Measurements from ENCODE around the gene WRNIP1.
A peak's percentile ranks its signal among the peaks of the same experiment; 100 is the strongest.
"Not testable (repeated sequence)": the region's sequence is repeated elsewhere in the genome, so short reads cannot be mapped to it uniquely, and the experiment has no call there.

The WRNIP1 gene

GRCh38 chr6:2756241-2756640 lies 9.0 kb upstream of the WRNIP1 start:
- in situ Hi-C loops (cut with MboI; ENCODE audit: low pct_unique_long_range_greater_than_20kb, low sequenced_read_pairs): no loop called here
- no peak for DNase-seq

- in situ Hi-C loops (cut with MboI; ENCODE audit: low pct_unique_long_range_greater_than_20kb, low sequenced_read_pairs): no loop called here
- DNase-seq: no peak
These were observed 8.4 kb upstream of the WRNIP1 start for GRCh38 chr6:2756687-2757224.

- in situ Hi-C loops (cut with MboI; ENCODE audit: low pct_unique_long_range_greater_than_20kb, low sequenced_read_pairs): no loop called here
These were observed 6.2 kb upstream of the WRNIP1 start for GRCh38 chr6:2758980-2759379.

GRCh38 chr6:2760882-2761842 lies 4.0 kb upstream of the WRNIP1 start:
- DNase-seq: peak; percentile 72
- in situ Hi-C loops (cut with MboI; ENCODE audit: low pct_unique_long_range_greater_than_20kb, low sequenced_read_pairs): no loop called here

More at GRCh38 chr6:2758980-2759379, 6.2 kb upstream of the WRNIP1 start:
- DNase-seq: no peak

DNA sequence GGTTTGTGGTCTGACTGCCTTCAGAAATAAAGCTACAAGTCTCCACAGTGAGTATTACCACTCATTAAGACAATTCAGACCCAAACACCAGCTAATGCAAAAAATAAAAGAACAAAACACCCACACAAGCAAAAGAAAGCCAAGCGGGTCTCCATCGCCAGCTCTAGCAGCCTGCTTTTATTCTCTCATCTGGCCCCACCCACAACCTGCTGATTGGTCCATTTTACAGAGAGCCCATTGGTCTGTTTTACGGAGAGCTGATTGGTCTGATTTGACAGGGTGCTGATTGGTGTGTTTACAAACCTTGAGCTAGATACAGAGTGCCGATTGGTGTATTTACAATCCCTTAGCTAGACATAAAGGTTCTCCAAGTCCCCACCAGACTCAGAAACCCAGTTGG lies 2.3 kb upstream of the WRNIP1 start:
- DNase-seq; in situ Hi-C loops (cut with MboI; ENCODE audit: low pct_unique_long_range_greater_than_20kb, low sequenced_read_pairs): not testable (repeated sequence)

DNA sequence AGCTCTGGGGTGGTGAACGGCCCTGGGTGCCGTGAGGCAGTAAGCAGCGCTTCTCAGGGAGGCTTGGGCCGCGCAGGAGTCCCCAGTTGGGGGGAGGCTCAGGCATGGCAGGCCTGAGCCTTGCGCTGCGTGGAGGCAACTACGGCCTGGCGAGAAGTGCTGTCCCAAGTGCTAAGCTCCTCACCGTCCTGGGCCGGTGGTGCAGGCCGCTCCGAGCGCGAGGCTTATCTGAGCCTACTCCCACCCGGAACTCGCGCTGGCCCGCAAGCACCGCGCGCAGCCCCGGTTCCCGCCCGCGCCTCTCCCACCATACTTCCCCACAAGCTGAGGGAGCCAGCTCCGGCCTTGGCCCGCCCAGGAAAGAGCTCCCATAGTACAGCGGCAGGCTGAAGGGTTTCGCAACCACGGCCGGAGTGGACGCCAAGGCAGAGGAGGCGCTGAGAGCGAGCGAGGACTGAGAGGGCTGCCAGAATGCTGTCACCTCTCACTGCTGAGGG lies 1.8 kb upstream of the WRNIP1 start:
- in situ Hi-C loops (cut with MboI; ENCODE audit: low pct_unique_long_range_greater_than_20kb, low sequenced_read_pairs): no loop called here
- DNase-seq: no peak

DNA sequence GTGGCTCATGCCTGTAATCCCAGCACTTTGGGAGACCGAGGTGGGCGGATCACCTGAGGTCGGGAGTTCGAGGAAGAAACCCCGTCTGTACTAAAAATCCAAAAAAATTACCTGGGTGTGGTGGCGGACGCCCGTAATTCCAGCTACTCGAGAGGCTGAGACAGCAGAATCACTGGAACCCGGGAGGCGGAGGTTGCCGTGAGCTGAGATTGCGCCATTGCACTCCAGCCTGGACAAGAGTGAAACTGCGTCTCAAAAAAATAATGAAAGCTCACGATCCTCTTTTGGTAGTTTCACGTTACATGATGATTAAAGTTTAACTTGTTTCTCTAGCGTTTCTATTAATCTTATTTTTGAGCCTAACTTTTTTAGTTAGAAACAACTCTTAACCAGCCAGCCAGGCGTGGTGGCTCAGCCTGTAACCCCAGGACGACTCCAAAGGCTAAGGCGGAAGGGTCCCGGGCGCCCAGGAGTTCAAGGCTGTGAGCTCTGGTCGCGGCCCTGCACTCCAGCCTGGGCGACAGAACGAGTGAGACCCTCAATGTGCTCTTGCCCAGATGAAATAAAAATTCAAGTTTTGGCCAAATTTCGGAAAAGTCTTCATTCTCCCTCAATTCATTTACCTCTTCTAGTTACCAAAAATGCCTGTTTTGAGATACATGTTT lies 1.2 kb upstream of the WRNIP1 start:
- DNase-seq: no peak
- in situ Hi-C loops (cut with MboI; ENCODE audit: low pct_unique_long_range_greater_than_20kb, low sequenced_read_pairs): no loop called here

- in situ Hi-C loops (cut with MboI; ENCODE audit: low pct_unique_long_range_greater_than_20kb, low sequenced_read_pairs): no loop called here
- no peak for DNase-seq
These were observed 505 bp upstream of the WRNIP1 start for GRCh38 chr6:2764610-2765165.

DNA sequence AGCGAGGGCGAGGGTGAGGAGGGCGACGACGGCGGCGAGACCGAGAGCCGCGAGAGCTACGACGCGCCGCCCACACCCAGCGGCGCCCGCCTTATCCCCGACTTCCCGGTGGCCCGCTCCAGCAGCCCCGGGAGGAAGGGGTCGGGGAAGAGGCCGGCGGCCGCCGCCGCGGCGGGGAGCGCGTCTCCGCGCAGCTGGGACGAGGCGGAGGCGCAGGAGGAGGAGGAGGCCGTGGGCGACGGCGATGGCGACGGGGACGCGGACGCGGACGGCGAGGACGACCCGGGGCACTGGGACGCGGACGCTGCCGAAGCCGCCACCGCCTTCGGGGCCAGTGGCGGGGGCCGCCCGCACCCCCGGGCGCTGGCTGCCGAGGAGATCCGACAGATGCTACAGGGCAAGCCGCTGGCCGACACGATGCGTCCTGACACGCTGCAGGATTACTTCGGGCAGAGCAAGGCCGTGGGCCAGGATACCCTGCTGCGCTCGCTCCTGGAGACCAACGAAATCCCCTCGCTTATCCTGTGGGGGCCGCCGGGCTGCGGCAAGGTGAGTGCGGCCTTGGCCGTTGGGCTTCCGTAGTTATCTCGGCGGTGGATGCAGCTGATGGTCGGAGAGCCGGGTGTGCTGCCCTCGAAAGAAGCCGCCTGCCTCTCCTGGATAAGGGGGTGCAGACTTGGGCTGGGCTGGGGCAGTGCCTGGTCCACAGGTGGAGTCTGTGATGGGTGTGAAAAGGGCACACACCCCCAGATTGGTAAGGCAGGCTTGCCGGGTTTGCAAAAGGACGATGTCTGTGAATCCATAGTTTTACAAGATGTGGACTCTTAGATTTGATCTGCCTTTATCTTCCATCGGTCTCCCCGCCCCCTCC lies 938 bp downstream of the WRNIP1 start:
- peak; percentile 35 for DNase-seq
- in situ Hi-C loops (cut with MboI; ENCODE audit: low pct_unique_long_range_greater_than_20kb, low sequenced_read_pairs): no loop called here

GRCh38 chr6:2766767-2767656 lies 1.8 kb downstream of the WRNIP1 start:
- in situ Hi-C loops (cut with MboI; ENCODE audit: low pct_unique_long_range_greater_than_20kb, low sequenced_read_pairs): no loop called here
- DNase-seq: no peak

DNA sequence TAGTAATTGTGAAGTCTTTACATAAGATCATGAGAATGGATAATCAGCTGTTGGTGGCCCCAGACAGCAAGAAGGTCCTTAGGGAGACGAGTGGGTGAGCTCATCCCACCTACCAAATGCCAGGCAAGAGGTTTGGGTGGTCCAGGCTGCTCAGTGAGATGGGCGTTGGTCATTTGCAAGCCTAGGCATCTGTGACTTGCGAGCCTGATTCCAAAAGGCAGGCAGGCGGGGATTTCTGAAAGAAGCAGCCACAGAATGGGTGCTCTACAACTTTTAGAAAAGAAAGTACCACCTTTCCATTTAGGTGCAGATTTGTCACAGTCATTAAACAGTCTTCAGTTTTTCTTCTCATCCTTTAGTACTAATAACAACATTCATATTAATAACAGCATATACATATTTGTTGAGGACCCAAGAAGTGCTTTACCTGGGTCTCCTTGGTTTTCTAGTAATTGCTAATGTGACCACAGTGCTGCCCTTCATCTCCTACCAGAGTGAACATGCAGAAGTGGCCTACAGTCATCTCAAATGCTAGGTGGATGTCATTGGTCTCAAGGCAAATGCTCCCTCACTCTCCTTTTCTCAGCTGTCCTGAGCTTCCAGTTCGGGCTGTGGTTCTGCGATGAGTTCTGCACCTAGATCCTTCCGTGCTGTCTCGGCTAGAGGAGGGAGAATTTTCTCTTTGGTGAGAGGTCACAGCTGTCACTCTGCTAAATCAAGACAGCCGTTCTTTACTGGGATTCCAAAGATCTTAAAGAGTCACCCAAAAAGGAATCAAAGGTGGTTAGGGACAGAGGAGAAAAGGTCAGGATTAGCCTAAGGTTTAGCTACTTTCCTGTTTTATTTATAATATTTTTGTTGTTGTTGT lies 2.7 kb downstream of the WRNIP1 start:
- in situ Hi-C loops (cut with MboI; ENCODE audit: low pct_unique_long_range_greater_than_20kb, low sequenced_read_pairs): no loop called here
- no peak for DNase-seq

DNA sequence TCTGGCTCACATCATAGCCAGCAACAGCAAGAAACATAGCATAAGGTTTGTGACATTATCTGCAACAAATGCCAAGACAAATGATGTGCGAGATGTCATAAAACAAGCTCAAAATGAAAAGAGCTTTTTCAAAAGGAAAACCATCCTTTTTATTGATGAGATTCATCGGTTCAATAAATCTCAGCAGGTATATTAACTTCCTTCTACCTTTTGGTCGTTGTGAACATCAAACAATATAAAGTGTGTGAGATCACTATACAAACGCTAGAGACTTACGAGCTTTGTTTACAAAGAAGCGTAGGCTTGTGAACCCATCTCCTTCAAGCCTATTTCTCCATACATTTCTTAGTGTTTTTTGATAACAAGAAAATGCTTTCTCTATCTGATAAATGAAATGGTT lies 3.5 kb downstream of the WRNIP1 start:
- in situ Hi-C loops (cut with MboI; ENCODE audit: low pct_unique_long_range_greater_than_20kb, low sequenced_read_pairs): no loop called here
- DNase-seq: no peak

DNA sequence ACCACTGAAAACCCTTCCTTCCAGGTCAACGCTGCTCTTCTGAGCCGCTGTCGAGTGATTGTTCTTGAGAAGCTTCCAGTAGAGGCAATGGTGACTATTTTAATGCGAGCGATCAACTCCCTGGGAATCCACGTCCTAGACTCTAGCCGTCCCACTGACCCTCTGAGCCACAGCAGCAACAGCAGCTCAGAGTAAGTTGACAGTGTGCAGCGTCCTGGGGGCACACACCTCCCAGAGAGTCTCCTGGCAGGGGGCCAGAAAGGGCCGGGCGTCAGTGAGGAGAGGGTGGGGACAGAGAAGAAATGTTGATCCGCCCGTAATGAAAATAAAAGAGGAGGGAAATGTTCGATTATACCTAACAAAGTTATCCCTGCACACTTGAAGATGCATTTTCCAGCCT lies 5.0 kb downstream of the WRNIP1 start:
- in situ Hi-C loops (cut with MboI; ENCODE audit: low pct_unique_long_range_greater_than_20kb, low sequenced_read_pairs): no loop called here
- no peak for DNase-seq

DNA sequence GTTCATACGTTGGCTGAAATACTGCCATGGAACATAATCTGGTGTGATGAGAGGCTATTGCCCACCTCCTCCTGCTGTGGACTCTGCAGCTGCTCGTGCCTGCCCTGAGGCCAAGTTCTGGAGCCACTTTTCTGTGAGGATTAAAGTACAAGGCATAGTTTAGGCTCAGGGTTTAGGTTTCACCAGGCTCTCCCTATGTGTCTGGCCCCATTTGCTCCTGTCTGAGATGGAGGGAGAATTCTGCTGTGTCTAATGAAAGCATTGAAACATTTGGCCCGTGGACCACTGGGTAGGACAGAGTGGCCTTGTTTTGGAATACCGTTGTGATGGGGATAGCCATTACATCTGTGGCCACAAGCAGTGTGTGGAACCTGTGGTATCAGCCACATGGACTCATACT lies 5.9 kb downstream of the WRNIP1 start:
- in situ Hi-C loops (cut with MboI; ENCODE audit: low pct_unique_long_range_greater_than_20kb, low sequenced_read_pairs): no loop called here
- DNase-seq: no peak

GRCh38 chr6:2772840-2773239 lies 7.6 kb downstream of the WRNIP1 start:
- in situ Hi-C loops (cut with MboI; ENCODE audit: low pct_unique_long_range_greater_than_20kb, low sequenced_read_pairs): no loop called here
- DNase-seq: no peak

GRCh38 chr6:2773449-2773848 lies 8.3 kb downstream of the WRNIP1 start:
- DNase-seq: no peak
- in situ Hi-C loops (cut with MboI; ENCODE audit: low pct_unique_long_range_greater_than_20kb, low sequenced_read_pairs): no loop called here

- in situ Hi-C loops (cut with MboI; ENCODE audit: low pct_unique_long_range_greater_than_20kb, low sequenced_read_pairs): no loop called here
- DNase-seq: no peak
These were observed 9.8 kb downstream of the WRNIP1 start for GRCh38 chr6:2775003-2775402.
